DOHH2 (cell line): ENCODE results near the gene CD207.

Source experiments
- EZH2phosphoT487 ChIP-seq: fragments of 200-600 bp; sonication (generic); IDR thresholded peaks from 2 replicates; pipeline ENCODE4 v1.6.1; 2017; ENCODE audit warnings: borderline replicate concordance, mild to moderate bottlenecking, antibody characterized with exemption, low read length, moderate library complexity, mixed read lengths
- TF ChIP-seq, protein P1 (sequence below): fragments of 200-600 bp; sonication (generic); IDR thresholded peaks from one replicate; pipeline ENCODE4 v1.5.1; 2014; ENCODE audit warnings: antibody characterized with exemption, mild to moderate bottlenecking, low read depth, low read length; ENCODE audit not compliant: poor library complexity, severe bottlenecking

DNA sequence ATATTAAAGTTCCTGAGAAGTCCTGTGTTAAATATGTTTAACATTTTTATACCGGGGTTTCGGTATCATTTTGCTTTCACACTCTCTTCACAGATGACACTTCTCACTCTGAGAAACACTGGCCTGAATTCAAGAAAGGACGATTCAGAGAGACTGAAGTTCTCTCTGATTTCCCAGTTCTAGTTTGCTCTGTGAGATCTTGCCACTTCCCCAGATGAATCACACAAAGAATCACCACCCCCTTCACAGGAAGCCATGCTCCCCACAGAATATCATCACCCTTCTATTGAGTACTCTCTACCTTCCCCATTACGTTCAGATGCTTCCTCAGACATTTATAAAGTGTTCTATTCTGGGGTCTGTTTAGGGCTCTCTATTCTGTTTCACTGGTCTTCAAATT, 16.1 kb upstream of the CD207 start:
- TF ChIP-seq EZH2phosphoT487, result no peak
- TF ChIP-seq, protein P1, sequence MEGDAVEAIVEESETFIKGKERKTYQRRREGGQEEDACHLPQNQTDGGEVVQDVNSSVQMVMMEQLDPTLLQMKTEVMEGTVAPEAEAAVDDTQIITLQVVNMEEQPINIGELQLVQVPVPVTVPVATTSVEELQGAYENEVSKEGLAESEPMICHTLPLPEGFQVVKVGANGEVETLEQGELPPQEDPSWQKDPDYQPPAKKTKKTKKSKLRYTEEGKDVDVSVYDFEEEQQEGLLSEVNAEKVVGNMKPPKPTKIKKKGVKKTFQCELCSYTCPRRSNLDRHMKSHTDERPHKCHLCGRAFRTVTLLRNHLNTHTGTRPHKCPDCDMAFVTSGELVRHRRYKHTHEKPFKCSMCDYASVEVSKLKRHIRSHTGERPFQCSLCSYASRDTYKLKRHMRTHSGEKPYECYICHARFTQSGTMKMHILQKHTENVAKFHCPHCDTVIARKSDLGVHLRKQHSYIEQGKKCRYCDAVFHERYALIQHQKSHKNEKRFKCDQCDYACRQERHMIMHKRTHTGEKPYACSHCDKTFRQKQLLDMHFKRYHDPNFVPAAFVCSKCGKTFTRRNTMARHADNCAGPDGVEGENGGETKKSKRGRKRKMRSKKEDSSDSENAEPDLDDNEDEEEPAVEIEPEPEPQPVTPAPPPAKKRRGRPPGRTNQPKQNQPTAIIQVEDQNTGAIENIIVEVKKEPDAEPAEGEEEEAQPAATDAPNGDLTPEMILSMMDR, result no peak
